ENCODE measurements around the gene CELSR3.
A peak's percentile ranks its signal among the peaks of the same experiment; 100 is the strongest.

CELSR3 gene

GRCh38 chr3:48695393-48695753, 32.7 kb upstream of the CELSR3 start:
- TF ChIP-seq JUND (IDR thresholded peaks at IDR 0.05; ENCODE audit: low read depth), result no peak
- in situ Hi-C loops (cut with HindIII; ENCODE audit: low pct_unique_long_range_greater_than_20kb, low sequenced_read_pairs), result no loop called here
- DNase-seq (ENCODE audit: low read depth in 1 of 2, low spot score in 1 of 2), result no peak

DNA sequence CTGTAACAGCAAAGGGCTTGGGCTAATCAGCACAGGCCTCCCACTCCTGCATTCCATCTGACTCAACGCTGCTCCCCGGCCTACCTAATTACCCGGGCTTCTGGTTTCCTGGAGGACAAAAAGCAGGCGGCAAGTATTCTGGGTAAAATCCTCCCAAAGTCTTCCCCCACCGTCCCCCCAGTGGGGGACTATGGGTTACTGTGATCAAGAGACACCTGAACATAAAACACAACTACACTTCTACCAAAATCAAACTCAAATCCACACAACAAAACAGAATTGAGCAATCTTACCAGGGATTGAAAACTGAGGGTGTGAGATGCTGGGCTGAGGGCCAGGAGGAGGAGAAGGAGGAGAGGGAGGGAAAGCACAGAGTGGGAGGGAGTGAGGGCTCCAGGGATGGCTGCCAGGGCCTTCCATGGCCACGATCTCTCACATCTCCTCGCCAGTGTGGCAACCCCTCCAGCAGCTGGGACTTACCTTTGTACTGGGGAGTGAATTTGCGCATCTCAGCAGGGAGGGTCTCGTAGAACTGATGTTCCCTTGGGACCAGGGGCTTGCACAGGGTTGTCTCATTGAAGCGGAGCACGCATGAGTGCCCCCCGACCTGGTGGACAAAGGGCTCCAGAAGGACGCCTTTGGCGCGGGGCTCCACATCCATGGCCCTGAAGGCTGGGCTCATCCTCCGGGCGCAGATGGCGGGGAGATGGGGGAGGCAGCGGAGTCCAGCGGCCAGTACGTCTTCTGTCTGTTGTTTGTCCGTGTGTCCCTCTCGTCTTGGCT, 32.1 kb upstream of the CELSR3 start:
- no peak for DNase-seq (ENCODE audit: low read depth in 1 of 2, low spot score in 1 of 2)
- TF ChIP-seq JUND (IDR thresholded peaks at IDR 0.05; ENCODE audit: low read depth), result no peak
- in situ Hi-C loops (cut with HindIII; ENCODE audit: low pct_unique_long_range_greater_than_20kb, low sequenced_read_pairs), result no loop called here

GRCh38 chr3:48693826-48694225, 31.1 kb upstream of the CELSR3 start:
- in situ Hi-C loops (cut with HindIII; ENCODE audit: low pct_unique_long_range_greater_than_20kb, low sequenced_read_pairs), result no loop called here
- TF ChIP-seq JUND (IDR thresholded peaks at IDR 0.05; ENCODE audit: low read depth), result no peak
- DNase-seq (ENCODE audit: low read depth in 1 of 2, low spot score in 1 of 2), result no peak

- TF ChIP-seq JUND (IDR thresholded peaks at IDR 0.05; ENCODE audit: low read depth), result no peak
- in situ Hi-C loops (cut with HindIII; ENCODE audit: low pct_unique_long_range_greater_than_20kb, low sequenced_read_pairs), result no loop called here
These were observed 29.9 kb upstream of the CELSR3 start for GRCh38 chr3:48692551-48692950.

DNA sequence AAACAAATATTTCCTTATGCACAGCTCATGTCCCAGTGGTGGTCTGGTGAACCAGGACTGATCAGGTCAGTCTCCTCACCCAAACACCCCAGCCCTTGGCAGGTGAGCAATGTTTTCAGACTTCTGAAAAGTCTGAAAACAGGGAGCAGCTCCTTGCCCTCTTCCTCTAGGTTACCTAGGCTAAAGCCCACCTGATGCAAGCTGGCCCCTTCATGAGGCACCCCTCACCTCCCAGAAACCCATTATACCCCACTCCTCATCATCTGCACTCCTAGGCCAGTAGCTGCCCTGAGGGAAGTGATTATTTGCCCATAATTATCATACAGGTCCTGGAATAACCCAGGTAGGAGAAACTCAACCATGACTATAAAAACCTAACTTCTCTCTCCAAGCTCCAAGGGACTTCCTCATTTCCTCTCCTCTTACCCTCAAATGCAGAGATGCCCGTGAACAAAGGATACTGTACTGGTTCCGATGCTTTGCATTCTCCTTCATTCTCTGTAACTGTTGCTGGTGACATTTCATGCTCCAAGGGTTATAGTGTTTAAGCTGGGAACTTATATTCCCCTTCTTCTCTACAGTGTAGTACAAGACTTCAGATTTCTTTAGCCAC, 28.3 kb upstream of the CELSR3 start:
- TF ChIP-seq JUND (IDR thresholded peaks at IDR 0.05; ENCODE audit: low read depth), result no peak
- in situ Hi-C loops (cut with HindIII; ENCODE audit: low pct_unique_long_range_greater_than_20kb, low sequenced_read_pairs), result no loop called here
- no peak for DNase-seq (ENCODE audit: low read depth in 1 of 2, low spot score in 1 of 2)

More at GRCh38 chr3:48692551-48692950, 29.9 kb upstream of the CELSR3 start:
- DNase-seq (ENCODE audit: low read depth in 1 of 2, low spot score in 1 of 2), result no peak

DNA sequence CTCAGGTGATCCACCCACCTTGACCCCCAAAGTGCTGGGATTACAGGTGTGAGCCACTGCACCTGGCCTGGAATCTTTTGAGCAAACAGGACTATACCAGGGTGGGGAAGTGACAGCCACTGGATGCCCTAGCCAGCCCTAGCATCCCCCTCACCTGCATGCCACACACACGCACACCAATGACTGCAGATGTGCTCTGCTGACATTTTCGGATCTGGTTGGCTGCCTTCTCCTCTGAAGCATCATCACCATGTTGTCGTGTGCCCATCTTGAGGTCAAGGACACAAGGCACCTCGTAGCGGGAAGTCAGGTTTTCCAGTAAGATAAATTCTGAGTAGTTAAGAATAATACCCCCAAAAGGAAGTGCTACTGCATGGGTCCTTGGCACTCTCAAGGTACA, 26.7 kb upstream of the CELSR3 start:
- no peak for DNase-seq (ENCODE audit: low read depth in 1 of 2, low spot score in 1 of 2)
- no peak for TF ChIP-seq JUND (IDR thresholded peaks at IDR 0.05; ENCODE audit: low read depth)
- in situ Hi-C loops (cut with HindIII; ENCODE audit: low pct_unique_long_range_greater_than_20kb, low sequenced_read_pairs), result no loop called here

DNA sequence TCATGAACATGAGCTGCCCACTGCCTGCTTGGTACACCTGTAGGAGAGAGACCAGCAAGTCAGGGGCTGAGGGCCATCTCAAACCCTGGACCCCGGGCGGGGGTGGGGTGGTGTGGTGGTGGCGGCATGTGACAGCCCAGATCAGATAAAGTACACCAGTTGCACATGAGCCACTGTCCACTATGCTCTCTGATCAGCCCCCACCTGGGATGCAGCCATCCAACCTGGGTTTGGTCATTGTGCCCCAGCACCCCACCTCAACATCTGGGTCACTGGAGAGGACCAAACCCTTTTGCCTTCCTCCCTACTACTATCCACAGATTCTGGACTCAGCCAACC, 26.0 kb upstream of the CELSR3 start:
- in situ Hi-C loops (cut with HindIII; ENCODE audit: low pct_unique_long_range_greater_than_20kb, low sequenced_read_pairs), result no loop called here
- no peak for DNase-seq (ENCODE audit: low read depth in 1 of 2, low spot score in 1 of 2)
- no peak for TF ChIP-seq JUND (IDR thresholded peaks at IDR 0.05; ENCODE audit: low read depth)

- no peak for DNase-seq (ENCODE audit: low read depth in 1 of 2, low spot score in 1 of 2)
These were observed 25.5 kb upstream of the CELSR3 start for GRCh38 chr3:48688032-48688736.

GRCh38 chr3:48687220-48687678, 24.6 kb upstream of the CELSR3 start:
- no peak for DNase-seq (ENCODE audit: low read depth in 1 of 2, low spot score in 1 of 2)
- in situ Hi-C loops (cut with HindIII; ENCODE audit: low pct_unique_long_range_greater_than_20kb, low sequenced_read_pairs), result no loop called here
- TF ChIP-seq JUND (IDR thresholded peaks at IDR 0.05; ENCODE audit: low read depth), result no peak

More at GRCh38 chr3:48688032-48688736, 25.5 kb upstream of the CELSR3 start:
- TF ChIP-seq JUND (IDR thresholded peaks at IDR 0.05; ENCODE audit: low read depth), result no peak
- in situ Hi-C loops (cut with HindIII; ENCODE audit: low pct_unique_long_range_greater_than_20kb, low sequenced_read_pairs), result no loop called here

- no peak for DNase-seq (ENCODE audit: low read depth in 1 of 2, low spot score in 1 of 2)
- no peak for TF ChIP-seq JUND (IDR thresholded peaks at IDR 0.05; ENCODE audit: low read depth)
- in situ Hi-C loops (cut with HindIII; ENCODE audit: low pct_unique_long_range_greater_than_20kb, low sequenced_read_pairs), result no loop called here
These were observed 24.0 kb upstream of the CELSR3 start for GRCh38 chr3:48686538-48687219.

DNA sequence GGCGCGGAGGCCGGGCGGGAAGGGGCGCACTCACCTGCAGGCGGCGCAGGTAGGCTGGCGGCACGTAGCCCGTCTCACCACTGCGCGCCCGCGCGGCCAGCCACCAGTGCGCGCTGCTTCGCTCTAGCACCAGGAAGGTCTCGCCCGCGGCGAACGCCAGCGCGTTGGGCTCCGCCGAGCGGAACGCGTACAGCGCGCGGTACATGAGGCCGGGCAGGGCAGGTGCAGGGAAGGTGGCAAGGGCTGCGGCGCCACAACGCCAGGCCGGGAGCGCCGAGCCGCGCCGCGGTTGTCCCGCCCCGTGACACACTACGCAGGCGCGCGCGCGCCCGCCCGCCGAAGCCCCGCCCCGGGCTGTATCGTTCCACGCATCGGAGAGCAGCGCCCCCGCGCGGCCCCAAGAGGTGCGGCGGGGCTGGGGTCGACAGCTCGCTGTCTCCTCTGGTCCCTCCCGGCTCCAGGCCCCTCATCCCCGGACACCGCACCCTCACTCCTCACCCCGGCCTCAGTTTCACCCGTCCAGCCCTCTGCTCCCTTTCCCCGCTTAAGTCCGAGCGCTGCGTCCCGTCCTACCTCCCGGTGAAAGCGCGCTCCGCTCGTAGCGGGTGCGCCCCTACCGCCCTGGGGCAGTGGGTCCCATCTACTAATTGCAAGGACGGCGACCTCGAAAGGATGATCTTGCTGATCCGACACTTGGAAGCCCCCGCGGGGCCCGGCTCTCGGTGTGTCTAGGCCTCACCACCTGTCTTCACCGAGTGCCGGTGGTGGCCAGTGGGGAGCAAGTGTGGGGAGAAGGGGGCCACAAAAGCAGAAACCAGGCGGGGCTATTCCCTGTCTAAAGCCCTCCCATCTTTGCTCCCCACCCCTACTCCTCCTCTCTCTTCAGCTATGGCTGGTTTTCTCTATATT, 23.2 kb upstream of the CELSR3 start, which contains the start of gene NCKIPSD:
TSS of gene NCKIPSD (minus strand) at position 313 of the 909 bp plus-strand sequence. CDS start at position 205, 108 bp downstream.
- in situ Hi-C loops (cut with HindIII; ENCODE audit: low pct_unique_long_range_greater_than_20kb, low sequenced_read_pairs), result no loop called here
- peak; percentile 80 to 87 for DNase-seq (ENCODE audit: low read depth in 1 of 2, low spot score in 1 of 2)
- no peak for TF ChIP-seq JUND (IDR thresholded peaks at IDR 0.05; ENCODE audit: low read depth)

DNA sequence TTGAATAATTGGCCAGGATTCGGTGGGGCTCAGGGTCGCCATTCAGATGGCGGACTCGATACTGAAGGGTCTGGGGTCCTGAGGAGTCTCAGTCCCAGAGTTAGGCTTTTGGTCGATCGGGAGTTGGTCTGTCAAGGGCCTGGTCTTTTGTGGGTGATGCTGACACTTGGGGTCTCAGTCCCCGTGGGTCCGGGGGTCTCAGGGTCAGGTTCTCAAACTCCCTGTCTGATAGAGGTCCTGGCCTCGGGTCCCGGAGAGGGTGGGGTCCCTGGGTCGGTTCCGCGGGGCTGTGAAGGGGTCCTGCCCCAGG, 22.6 kb upstream of the CELSR3 start:
- TF ChIP-seq JUND (IDR thresholded peaks at IDR 0.05; ENCODE audit: low read depth), result no peak
- DNase-seq (ENCODE audit: low read depth in 1 of 2, low spot score in 1 of 2), result no peak
- in situ Hi-C loops (cut with HindIII; ENCODE audit: low pct_unique_long_range_greater_than_20kb, low sequenced_read_pairs), result no loop called here
